HS-27A (cell line): ENCODE measurements around the gene NR2F6.
A peak's percentile ranks its signal among the peaks of the same experiment; 100 is the strongest.

Experiments used
- DNase-seq: peaks from one replicate; pipeline ENCODE4 v3.0.0-alpha.2; 2012; ENCODE audit warnings: low read depth, missing footprints

Gene NR2F6

DNA sequence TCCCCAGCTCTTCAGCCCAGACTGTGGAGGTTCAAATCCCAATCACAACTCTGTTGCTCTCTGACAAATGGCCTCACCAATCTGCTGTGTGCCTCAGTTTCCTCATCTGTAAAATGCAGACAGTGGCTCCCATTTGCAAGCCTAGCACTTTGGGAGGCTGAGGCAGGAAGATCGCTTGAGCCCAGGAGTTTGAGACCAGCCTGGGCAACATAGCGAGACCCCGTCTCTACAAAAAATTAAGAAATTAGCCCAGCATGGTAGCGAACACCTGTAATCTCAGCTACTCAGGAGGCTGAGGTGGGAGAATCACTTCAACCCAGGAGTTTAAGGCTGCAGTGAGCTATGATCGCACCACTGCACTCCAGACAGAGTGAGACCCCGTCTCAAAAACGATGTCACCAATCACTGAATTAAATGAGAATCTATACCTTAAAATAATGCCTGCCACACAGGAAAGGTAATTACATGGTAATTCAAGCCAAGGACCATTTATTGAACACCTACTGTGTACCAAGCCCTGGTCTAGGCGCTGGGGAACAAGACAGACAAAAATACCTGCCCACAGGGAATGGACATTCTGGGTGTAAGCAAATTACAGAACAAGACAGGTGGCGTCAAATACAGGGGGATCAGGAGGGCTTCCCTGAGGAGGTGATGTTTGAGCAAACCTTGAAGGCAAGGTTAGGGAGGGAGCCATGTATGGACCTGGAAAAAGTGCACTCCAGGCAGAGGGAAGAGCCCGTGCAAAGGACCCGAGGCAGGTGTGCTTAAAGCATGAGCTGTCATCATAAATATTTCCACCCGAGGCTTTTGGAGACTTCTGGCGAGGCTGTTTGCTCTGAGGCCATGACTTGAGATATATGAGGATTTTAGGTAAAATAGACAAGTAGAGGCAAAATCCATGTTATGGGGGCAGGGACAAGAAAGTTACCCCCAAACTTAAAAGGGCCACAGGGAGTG, 7.7 kb downstream of the NR2F6 start:
- DNase-seq, result no peak

DNA sequence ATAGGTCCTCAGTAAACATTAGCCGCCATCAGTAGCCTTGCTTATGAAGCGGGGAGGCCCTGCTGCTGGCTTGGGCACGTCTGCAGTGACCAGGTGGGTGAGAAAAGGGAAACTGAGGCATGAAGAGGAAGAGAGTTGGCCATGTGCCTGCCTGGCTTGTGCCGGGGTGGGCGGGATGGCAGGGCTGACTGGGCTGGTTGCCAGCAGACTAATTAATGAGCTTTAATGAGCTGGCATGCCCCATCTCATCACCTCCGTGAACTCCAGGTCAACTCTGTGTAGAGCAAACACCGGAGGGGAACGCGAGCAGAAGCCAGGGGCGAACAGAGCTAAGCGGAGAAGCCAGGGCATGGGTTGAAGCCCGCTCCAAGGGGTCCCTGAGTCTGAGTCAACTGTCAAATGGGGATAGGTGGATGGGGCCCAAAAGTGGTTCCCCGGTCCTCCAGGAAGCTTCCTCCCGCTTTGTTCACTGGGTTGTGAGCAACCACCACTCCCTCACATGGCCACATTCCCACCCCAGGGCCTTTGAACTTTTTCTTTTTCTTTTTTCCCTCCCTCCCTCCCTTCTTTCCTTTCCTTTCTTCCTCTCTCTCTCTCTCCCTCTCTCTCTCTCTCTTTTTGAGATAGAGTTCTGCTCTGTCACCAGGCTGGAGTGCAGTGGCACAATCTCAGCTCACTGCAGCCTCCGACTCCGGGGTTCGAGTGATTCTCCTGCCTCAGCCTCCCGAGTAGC, 8.7 kb downstream of the NR2F6 start:
- DNase-seq, result no peak

GRCh38 chr19:17235971-17236777, 9.5 kb downstream of the NR2F6 start:
- DNase-seq, result no peak

DNA sequence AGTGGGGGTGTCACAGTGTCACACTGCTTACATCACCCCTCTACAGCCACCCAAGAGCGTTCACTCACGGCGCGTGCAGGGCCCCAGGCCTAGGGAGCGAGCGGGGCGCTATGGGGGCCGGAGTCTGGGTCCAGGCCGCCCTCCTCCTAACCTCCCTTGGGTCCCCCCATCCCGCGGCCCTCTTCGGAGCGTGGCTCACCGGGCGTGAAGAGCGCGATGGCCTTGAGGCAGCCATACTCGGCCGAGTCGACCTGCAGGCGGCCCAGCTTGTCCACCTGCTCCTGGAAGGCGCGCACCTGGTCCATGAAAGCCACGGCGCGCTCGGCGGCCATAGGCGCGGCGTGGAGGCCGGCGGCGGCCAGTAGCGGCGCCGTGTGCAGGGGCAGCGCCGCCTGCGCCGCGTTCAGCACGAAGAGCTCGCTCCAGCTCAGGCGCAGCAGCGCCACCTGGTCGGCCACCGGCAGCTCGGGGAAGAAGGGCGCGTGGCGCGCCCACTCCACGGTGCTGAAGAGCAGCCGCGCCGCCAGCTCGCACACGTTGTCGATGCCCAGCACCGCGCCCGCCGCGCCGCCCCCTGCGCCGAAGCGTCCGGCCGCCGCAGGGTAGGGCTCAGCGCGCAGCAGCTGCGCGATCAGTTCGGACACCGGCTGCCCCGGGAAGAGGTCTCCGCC, 10.3 kb downstream of the NR2F6 start:
- DNase-seq, result no peak

- DNase-seq, result no peak
Observed at GRCh38 chr19:17234911-17235299, 10.8 kb downstream of the NR2F6 start.

DNA sequence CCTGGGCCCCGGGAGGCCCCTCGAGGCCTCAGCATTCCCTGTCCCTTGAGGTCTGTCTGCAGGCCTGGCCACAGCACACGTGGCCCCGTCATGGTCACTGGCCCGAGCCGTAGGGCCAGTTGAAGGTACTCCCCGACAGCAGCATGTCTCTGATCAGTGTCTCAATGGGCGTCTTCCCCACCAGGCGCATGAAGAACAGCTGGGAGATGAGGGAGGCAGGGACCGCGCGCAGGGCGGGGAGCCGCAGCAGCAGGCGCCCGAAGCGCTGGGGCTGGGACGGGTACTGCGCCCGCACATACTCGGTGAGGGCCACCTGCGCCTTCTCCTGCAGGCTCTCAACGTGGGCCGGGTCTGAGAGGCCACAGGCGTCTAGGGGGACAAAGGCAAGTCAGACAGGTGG, 13.5 kb downstream of the NR2F6 start:
- DNase-seq, result no peak

DNA sequence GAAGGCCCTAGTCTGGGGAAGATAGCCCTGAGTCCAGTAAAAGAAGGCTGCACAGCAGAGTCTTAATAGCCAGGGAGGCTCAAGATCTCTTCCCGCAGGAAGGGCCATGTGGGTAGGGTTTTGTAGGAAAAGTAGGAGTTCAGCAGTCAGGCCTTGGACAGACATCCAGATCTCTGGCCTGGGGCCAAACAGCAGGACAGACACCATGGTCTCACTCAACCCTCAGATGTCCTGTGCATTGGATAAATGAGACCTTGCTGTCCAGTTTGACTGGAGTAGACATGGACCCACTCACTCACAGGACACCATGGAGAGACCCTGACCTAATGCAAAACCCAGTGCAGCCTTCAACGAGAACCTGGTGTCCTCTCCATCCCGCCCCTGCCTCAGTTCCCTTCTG, 15.8 kb downstream of the NR2F6 start:
- no peak for DNase-seq

DNA sequence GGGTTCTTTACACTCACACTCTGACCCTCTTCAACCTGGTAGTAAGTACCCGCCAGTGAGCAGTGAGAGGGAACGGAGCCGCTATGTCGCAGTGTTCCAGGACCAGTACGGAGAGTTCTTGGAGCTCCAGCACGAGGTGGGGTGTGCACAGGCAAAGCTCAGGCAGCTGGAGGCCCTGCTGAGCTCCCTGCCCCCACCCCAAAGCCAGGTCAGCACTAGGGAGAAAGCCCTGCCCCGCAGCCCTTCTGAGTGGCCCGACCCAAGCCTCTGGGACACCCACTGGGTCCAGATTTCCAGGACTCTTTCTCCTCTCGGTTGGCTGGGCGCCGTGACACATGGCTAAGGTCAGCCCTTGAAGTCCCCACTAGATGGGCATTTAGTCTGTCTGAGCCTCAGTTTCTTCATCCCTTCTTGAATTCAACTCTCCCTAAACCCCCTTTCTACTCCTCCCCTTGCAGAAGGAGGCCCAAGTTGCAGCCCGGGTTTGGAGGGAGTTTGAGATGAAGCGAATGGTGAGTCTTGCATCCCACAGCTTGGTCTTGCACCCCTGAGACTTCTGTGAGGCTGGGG, 17.8 kb downstream of the NR2F6 start:
- DNase-seq, result no peak

DNA sequence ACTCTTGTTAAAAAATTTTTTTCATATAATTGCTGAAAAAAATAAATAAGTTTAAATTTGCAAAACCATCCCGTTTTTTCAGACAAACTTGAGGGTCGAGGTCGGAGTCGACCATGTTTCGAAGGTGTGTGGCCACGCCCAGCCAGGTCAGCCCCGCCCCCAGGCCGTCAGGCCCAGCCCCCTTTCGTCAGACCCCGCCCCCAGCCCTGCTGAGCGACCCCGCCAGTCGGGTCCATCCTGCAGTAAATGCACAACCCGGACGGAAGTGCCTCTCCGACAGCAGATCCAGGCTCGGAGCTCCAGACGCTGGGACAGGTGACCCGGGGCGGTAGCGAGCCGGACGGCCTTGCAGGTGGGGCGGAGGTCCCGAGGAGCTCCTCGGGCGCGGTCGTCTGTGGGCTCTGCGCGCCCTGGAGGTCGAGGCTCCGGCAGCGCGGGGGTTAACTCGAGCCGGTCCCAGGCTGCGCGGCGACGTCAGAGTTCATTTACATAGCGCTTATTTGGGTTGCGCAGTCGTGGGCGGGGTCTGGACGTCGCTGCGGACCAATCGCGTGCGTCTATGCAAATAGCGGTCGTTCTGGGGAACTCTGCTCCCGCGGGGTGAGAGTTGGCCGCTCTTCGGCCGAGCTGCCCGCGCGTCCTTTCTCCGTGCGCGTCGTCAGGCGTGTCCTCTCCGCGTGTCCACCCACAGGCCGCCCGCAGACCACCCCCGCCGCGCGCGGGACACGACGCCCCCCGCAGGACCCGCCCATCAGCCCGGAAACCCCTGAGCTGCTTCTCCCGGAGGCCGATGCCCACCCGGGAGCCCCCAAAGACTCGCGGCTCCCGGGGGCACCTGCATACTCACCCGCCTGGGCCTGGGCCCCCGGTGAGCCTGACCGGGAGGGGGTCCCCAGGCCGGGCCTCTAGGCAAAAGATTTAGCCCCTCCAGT, 19.5 kb downstream of the NR2F6 start, which contains the start of gene OCEL1:
OCEL1 (plus strand) TSS at position 225 of the 932 bp plus-strand sequence; CDS start at position 247, 22 bp downstream.
- peak; percentile 93 for DNase-seq

DNA sequence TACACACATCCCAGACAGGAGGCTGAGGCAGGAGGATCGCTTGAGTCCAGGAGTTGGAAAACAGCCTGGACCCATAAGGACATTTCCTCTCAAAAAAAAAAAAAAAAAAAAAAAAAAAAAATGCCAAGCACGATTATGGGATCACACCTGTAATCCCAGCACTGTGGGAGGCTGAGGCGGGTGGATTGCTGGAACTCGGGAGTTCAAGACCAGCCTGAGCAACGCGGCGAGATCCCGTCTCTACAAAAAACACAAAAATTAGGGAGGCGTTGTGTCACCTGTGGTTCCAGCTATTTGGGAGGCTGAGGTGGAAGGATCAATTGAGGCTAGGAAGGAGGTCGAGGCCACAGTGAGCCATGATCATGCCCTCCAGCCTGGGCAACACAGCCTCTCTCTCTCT, 20.7 kb downstream of the NR2F6 start:
- no peak for DNase-seq

- DNase-seq, result peak; percentile 29
Observed at GRCh38 chr19:17220207-17220758, 25.4 kb downstream of the NR2F6 start.

- no peak for DNase-seq
Observed at GRCh38 chr19:17219286-17219685, 26.4 kb downstream of the NR2F6 start.

DNA sequence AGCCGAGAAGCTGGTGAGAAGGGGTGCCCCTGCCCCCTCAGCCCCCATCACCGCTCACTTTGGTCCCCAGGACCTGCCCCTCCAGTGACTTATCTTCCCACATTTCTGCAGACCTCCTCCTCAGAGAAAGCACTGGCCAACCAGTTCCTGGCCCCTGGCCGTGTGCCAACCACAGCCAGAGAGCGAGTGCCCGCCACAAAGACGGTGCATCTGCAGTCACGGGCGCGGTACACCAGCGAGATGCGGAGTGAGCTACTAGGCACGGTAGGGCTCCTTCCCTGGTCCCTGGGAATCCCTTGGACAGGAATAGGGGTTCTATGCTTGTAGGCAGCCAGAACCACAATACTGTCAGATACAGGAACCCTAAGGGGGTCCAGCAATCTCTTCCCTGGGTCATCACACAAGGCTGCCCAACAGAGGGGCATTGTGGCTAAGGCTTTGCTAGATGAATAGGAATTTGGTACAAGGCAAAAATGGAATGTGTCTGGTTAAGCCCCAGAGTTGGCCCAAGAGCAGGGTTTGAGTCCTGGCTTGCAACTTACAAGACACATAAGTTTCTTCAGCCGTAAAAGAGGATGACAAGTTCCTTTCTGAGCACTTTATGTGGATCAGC, 29.6 kb downstream of the NR2F6 start:
- no peak for DNase-seq

- peak; percentile 74 for DNase-seq
Observed at GRCh38 chr19:17215127-17215971, 30.4 kb downstream of the NR2F6 start, which contains the start of gene USE1. USE1 (plus strand) TSS chr19:17215357; CDS start chr19:17215406, 49 bp downstream.

DNA sequence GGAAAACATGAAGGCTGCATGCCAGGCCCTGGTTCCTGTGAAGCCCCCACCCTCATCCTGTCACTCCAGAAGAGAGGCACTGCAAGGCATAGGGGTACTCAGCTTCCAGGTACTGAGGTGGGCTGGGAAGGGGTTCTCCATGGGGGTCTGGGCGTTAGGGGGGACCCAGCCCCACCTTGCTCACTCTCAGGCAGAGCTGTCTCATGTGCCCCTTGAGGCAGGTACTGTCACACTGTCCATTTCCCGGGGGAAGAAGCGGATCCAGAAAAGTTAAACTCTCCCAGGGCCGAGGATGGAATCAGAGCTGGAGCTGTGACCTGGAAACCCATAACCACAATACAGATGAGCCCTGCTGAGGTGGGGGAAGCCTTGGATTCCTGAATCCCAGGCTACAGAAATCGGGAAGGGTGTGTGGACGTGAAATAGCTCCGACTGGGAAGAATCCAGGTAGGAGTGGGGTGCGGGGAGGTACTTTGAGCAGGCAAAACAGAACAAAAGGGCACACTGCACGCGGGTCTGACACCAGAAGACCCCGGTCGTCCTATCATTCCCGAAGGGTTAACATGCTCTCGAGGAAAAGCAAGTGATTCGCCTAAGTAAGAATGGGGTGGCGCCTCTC, 31.1 kb downstream of the NR2F6 start:
- no peak for DNase-seq

DNA sequence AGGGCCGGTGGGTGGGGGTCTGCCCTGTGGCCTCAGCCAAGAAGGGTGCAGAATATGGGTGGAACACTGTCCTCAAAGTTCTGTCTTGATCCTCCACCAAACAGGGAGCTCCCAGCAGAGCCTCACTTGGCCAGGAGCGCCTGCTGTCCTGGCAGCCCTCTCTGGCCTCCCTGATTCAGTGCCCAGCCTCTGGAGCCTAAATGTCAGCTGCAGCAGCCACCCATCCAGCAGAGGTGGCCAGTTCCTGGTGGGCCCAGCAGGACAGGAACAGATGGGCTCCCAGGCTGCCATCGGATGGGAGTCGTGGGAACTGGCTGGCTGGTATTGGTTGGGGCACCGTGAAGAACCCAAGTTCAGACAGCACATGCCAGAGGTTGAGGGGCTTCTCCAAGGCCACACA, 32.4 kb downstream of the NR2F6 start:
- no peak for DNase-seq

- DNase-seq, result no peak
Observed at GRCh38 chr19:17211547-17212446, 33.9 kb downstream of the NR2F6 start.
